ENCODE measurements around the gene FLCN. TPM values are rescaled to one million over a fixed set of nuclear protein-coding genes. Genes with fewer than 3 reads are reported as not detected.

Gene FLCN
- polyA plus RNA-seq, 2 of the 4 experiments (the other 2 are of a cell fraction), result 14.2 to 25.1 TPM

- TF ChIP-seq, protein P1, sequence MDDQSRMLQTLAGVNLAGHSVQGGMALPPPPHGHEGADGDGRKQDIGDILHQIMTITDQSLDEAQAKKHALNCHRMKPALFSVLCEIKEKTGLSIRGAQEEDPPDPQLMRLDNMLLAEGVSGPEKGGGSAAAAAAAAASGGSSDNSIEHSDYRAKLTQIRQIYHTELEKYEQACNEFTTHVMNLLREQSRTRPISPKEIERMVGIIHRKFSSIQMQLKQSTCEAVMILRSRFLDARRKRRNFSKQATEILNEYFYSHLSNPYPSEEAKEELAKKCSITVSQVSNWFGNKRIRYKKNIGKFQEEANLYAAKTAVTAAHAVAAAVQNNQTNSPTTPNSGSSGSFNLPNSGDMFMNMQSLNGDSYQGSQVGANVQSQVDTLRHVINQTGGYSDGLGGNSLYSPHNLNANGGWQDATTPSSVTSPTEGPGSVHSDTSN (IDR thresholded peaks at IDR 0.05), result no peak
- TF ChIP-seq ZNF302 (CRISPR knock-in tag; IDR thresholded peaks at IDR 0.05) (no peak), NFE2L2 (conservative IDR thresholded peaks at IDR 0.05; ENCODE audit: low read length) (no peak), NR3C1 (IDR thresholded peaks at IDR 0.05) (no peak)
- TF ChIP-seq, protein P2, sequence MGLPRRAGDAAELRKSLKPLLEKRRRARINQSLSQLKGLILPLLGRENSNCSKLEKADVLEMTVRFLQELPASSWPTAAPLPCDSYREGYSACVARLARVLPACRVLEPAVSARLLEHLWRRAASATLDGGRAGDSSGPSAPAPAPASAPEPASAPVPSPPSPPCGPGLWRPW (IDR thresholded peaks at IDR 0.05), result no peak
- TF ChIP-seq, protein P3, sequence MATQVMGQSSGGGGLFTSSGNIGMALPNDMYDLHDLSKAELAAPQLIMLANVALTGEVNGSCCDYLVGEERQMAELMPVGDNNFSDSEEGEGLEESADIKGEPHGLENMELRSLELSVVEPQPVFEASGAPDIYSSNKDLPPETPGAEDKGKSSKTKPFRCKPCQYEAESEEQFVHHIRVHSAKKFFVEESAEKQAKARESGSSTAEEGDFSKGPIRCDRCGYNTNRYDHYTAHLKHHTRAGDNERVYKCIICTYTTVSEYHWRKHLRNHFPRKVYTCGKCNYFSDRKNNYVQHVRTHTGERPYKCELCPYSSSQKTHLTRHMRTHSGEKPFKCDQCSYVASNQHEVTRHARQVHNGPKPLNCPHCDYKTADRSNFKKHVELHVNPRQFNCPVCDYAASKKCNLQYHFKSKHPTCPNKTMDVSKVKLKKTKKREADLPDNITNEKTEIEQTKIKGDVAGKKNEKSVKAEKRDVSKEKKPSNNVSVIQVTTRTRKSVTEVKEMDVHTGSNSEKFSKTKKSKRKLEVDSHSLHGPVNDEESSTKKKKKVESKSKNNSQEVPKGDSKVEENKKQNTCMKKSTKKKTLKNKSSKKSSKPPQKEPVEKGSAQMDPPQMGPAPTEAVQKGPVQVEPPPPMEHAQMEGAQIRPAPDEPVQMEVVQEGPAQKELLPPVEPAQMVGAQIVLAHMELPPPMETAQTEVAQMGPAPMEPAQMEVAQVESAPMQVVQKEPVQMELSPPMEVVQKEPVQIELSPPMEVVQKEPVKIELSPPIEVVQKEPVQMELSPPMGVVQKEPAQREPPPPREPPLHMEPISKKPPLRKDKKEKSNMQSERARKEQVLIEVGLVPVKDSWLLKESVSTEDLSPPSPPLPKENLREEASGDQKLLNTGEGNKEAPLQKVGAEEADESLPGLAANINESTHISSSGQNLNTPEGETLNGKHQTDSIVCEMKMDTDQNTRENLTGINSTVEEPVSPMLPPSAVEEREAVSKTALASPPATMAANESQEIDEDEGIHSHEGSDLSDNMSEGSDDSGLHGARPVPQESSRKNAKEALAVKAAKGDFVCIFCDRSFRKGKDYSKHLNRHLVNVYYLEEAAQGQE (IDR thresholded peaks at IDR 0.05), result no peak
These were observed 32.2 kb downstream of the FLCN start (continued) for GRCh38 chr17:17204635-17205231.

GRCh38 chr17:17204041-17204591 lies 32.9 kb downstream of the FLCN start:
- ATAC-seq, result no peak
- CTCF ChIA-PET, result interaction anchor here (1.4 kb wide), 1 partner anchor 62 kb away, joined by 4 read pairs; no protein-coding TSS in a partner anchor

GRCh38 chr17:17203173-17203730 lies 33.7 kb downstream of the FLCN start:
- ChIA-PET POLR2A (no interaction called here), CTCF (interaction anchor here (2.4 kb wide), 1 partner anchor 61 kb away, joined by 7 read pairs; no protein-coding TSS in a partner anchor)
- no peak for DNase-seq (ENCODE audit: low read depth in 1 of 2, low spot score in 1 of 2)
- H3K4me2 ChIP-seq, result no peak overlapping the region
- no peak overlapping the region for H3K27ac ChIP-seq
- peaks cover 19% of the 10 kb centered on the region for H3K4me1 ChIP-seq
- H3K9me3 ChIP-seq, result no peaks in the 10 kb centered on the region
- TF ChIP-seq POLR2AphosphoS2 (conservative IDR thresholded peaks at IDR 0.05; ENCODE audit: low read length) (0 out of 2 replicates have a peak, but pooled peaks have one; percentile 58), CEBPB (IDR thresholded peaks at IDR 0.05) (no peak), PHF8 (IDR thresholded peaks at IDR 0.05; ENCODE audit: borderline replicate concordance, low read depth) (no peak), RNF2 (IDR thresholded peaks at IDR 0.05; ENCODE audit: borderline replicate concordance, low read depth) (no peak), MAX (IDR thresholded peaks at IDR 0.05) (no peak)
- TF ChIP-seq, protein P4, sequence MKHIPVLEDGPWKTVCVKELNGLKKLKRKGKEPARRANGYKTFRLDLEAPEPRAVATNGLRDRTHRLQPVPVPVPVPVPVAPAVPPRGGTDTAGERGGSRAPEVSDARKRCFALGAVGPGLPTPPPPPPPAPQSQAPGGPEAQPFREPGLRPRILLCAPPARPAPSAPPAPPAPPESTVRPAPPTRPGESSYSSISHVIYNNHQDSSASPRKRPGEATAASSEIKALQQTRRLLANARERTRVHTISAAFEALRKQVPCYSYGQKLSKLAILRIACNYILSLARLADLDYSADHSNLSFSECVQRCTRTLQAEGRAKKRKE (CRISPR knock-in tag; IDR thresholded peaks at IDR 0.05; ENCODE audit: low read depth), result no peak
- no peak for ATAC-seq
- FAIRE-seq, result no peak
- WGBS (ENCODE audit: missing lambda C conversion rate), result 92% methylated on average over 15 of the region's 15 CpGs
- H3K4me3 ChIP-seq, result no peak overlapping the region

More at GRCh38 chr17:17204041-17204591, 32.9 kb downstream of the FLCN start:
- peak overlapping the region; percentile 99 for H3K4me2 ChIP-seq
- DNase-seq (ENCODE audit: low read depth in 1 of 2, low spot score in 1 of 2), result no peak
- 92% methylated on average over 15 of the region's 15 CpGs for WGBS (ENCODE audit: missing lambda C conversion rate)
- peak overlapping the region in 1 of 2 experiments; percentile 89; a peak in 3 of 6 replicates for H3K27ac ChIP-seq
- no peaks in the 10 kb centered on the region for H3K9me3 ChIP-seq
- POLR2A ChIA-PET, result no interaction called here
- FAIRE-seq, result no peak
- TF ChIP-seq ZNF302 (CRISPR knock-in tag; IDR thresholded peaks at IDR 0.05) (no peak), HEYL (CRISPR knock-in tag; IDR thresholded peaks at IDR 0.05) (no peak), CEBPB (IDR thresholded peaks at IDR 0.05) (no peak), ESRRA (IDR thresholded peaks at IDR 0.05; ENCODE audit: borderline replicate concordance, low read length) (no peak), EHF (CRISPR knock-in tag; IDR thresholded peaks at IDR 0.05) (no peak), SREBF2 (IDR thresholded peaks at IDR 0.05) (no peak), EHMT2 (IDR thresholded peaks at IDR 0.05; ENCODE audit: low read depth) (no peak), HOXB5 (CRISPR knock-in tag; IDR thresholded peaks at IDR 0.05) (no peak), FOXS1 (CRISPR knock-in tag; IDR thresholded peaks at IDR 0.05) (no peak), RCOR1 (IDR thresholded peaks at IDR 0.05; ENCODE audit: low read depth, low read length) (no peak)
- peaks cover 19% of the 10 kb centered on the region for H3K4me1 ChIP-seq
- peak overlapping the region; percentile 78; the same call in 1 of the 3 replicates for H3K4me3 ChIP-seq

All from A549 (cell line).